Activated B cell treated with CpG ODN at 0.5 μM for 24 hours (primary cell): ENCODE results near the gene SPINT2. TPM values are rescaled to one million over a fixed set of nuclear protein-coding genes. Genes with fewer than 3 reads are reported as not detected.

Experiments used
- ATAC-seq: fragments of 200-7000 bp; cut with Tn5 transposase; one replicate; pipeline ENCODE4 v1.10.0; 2021; ENCODE audit warnings: low read depth, mild to moderate bottlenecking, moderate library complexity
- CTCF ChIA-PET: fragments of 350-600 bp; sonication (Branson Sonifier 250); formaldehyde crosslinking; loops from one replicate; lab custom pipeline; 2021; ENCODE audit warnings: antibody characterized with exemption; lab: Charles Lee
- POLR2A ChIA-PET: fragments of 350-600 bp; sonication (Branson Sonifier 250); formaldehyde crosslinking; loops from one replicate; lab custom pipeline; 2021; ENCODE audit warnings: antibody characterized with exemption; lab: Charles Lee
- DNase-seq: peaks from one replicate; pipeline ENCODE4 v3.0.0; 2022
- H3K27ac Mint-ChIP-seq: one replicate; pipeline ENCODE4 v1.8.0; 2020; ENCODE audit warnings: mixed read lengths
- H3K27me3 Mint-ChIP-seq: one replicate; pipeline ENCODE4 v1.8.0; 2021; ENCODE audit warnings: mixed read lengths
- H3K36me3 Mint-ChIP-seq: one replicate; pipeline ENCODE4 v1.8.0; 2021; ENCODE audit warnings: low read depth, mixed read lengths
- H3K4me1 Mint-ChIP-seq: one replicate; pipeline ENCODE4 v1.8.0; 2021; ENCODE audit warnings: mixed read lengths
- H3K4me3 Mint-ChIP-seq: one replicate; pipeline ENCODE4 v1.8.0; 2020; ENCODE audit warnings: mild to moderate bottlenecking, mixed read lengths
- H3K9me3 Mint-ChIP-seq: one replicate; pipeline ENCODE4 v1.8.0; 2020; ENCODE audit warnings: mixed read lengths
- CTCF ChIP-seq: fragments of 200-600 bp; IDR thresholded peaks from one replicate; pipeline ENCODE4 v1.8.0; 2022; ENCODE audit warnings: antibody characterized with exemption, mild to moderate bottlenecking
- intact Hi-C: fragments of 100-400 bp; cut with micrococcal nuclease; formaldehyde crosslinking; loops from one replicate; pipeline ENCODE4 v1.15.1; 2024
- total RNA-seq: library from RNA; stranded (reverse); gene quantifications from 2 replicates; pipeline ENCODE4 v1.2.3, GENCODE V29; 2022

Gene SPINT2
- total RNA-seq, 1 donor from 2014 or later = 73.4 TPM

GRCh38 chr19:38319421-38320258 is 55.3 kb downstream of the SPINT2 start, which contains the start of gene KCNK6:
TSS of gene KCNK6 (plus strand) at chr19:38319845. CDS start at chr19:38319951, 106 bp downstream.
- peak within 1 kb of the TSS; percentile 46 for H3K27ac Mint-ChIP-seq
- no peak for TF ChIP-seq CTCF
- peaks cover 3% of the 10 kb centered on the region for H3K36me3 Mint-ChIP-seq
- peaks cover 42% of the 10 kb centered on the region for H3K4me1 Mint-ChIP-seq
- H3K27me3 Mint-ChIP-seq = no peaks in the 10 kb centered on the region
- CTCF ChIA-PET = interaction anchor here (1.6 kb wide), 1 partner anchor 13 kb away, joined by 5 read pairs; no protein-coding TSS in a partner anchor
- peak within 1 kb of the TSS; percentile 84 for H3K4me3 Mint-ChIP-seq
- DNase-seq (peak; percentile 48), ATAC-seq (no peak)
- POLR2A ChIA-PET = interaction anchor here (0.6 to 3.1 kb wide), 5 partner anchors 54 to 301 kb away, joined by 3 to 11 read pairs (median 6); partner anchors contain the start of genes PSMD8 and SPINT2
- intact Hi-C loops = loop anchor here (5.0 to 10.0 kb wide), 2 partner anchors 412 to 1125 kb away; partner anchors contain the start of genes SIPA1L3, SUPT5H and WDR87
- no peaks in the 10 kb centered on the region for H3K9me3 Mint-ChIP-seq

- ChIA-PET POLR2A (interaction anchor here (3.1 kb wide), 1 partner anchor 57 kb away, joined by 11 read pairs; the partner anchor contains the start of gene SPINT2), CTCF (no interaction called here)
- no peak for TF ChIP-seq CTCF
- peaks cover 38% of the 10 kb centered on the region for H3K4me1 Mint-ChIP-seq
- peak overlapping the region; percentile 3 for H3K27ac Mint-ChIP-seq
- peaks cover 7% of the 10 kb centered on the region for H3K36me3 Mint-ChIP-seq
- peak overlapping the region; percentile 84 for H3K4me3 Mint-ChIP-seq
- DNase-seq = no peak
- intact Hi-C loops = no loop called here
- H3K27me3 Mint-ChIP-seq = no peaks in the 10 kb centered on the region
- no peak for ATAC-seq
- H3K9me3 Mint-ChIP-seq = no peaks in the 10 kb centered on the region
Measured at GRCh38 chr19:38320969-38321339, 56.6 kb downstream of the SPINT2 start.

- Mint-ChIP-seq H3K36me3 (peaks cover 8% of the 10 kb centered on the region), H3K27me3 (no peaks in the 10 kb centered on the region), H3K9me3 (no peaks in the 10 kb centered on the region), H3K4me1 (peaks cover 30% of the 10 kb centered on the region), H3K4me3 (peak overlapping the region; percentile 84), H3K27ac (no peak overlapping the region)
- intact Hi-C loops = no loop called here
- POLR2A ChIA-PET = no interaction called here
- TF ChIP-seq CTCF = no peak
- no peak for DNase-seq
- no peak for ATAC-seq
- CTCF ChIA-PET = no interaction called here
Measured at GRCh38 chr19:38321646-38322196, 57.3 kb downstream of the SPINT2 start.

GRCh38 chr19:38323291-38323690 is 58.9 kb downstream of the SPINT2 start:
- no peak overlapping the region for H3K27ac Mint-ChIP-seq
- H3K27me3 Mint-ChIP-seq = no peaks in the 10 kb centered on the region
- DNase-seq (no peak), ATAC-seq (no peak)
- ChIA-PET POLR2A (no interaction called here), CTCF (no interaction called here)
- no peaks in the 10 kb centered on the region for H3K9me3 Mint-ChIP-seq
- peaks cover 18% of the 10 kb centered on the region for H3K4me1 Mint-ChIP-seq
- peaks cover 22% of the 10 kb centered on the region for H3K36me3 Mint-ChIP-seq
- no peak overlapping the region for H3K4me3 Mint-ChIP-seq
- intact Hi-C loops = no loop called here
- no peak for TF ChIP-seq CTCF

GRCh38 chr19:38324431-38324830 is 60.1 kb downstream of the SPINT2 start:
- no peaks in the 10 kb centered on the region for H3K27me3 Mint-ChIP-seq
- H3K9me3 Mint-ChIP-seq = no peaks in the 10 kb centered on the region
- no peak for TF ChIP-seq CTCF
- ATAC-seq (no peak), DNase-seq (no peak)
- intact Hi-C loops = no loop called here
- no peak overlapping the region for H3K4me3 Mint-ChIP-seq
- H3K36me3 Mint-ChIP-seq = peaks cover 22% of the 10 kb centered on the region
- H3K27ac Mint-ChIP-seq = no peak overlapping the region
- POLR2A ChIA-PET = no interaction called here
- peaks cover 12% of the 10 kb centered on the region for H3K4me1 Mint-ChIP-seq
- CTCF ChIA-PET = no interaction called here
